ENCODE data around the gene KRTAP10-10.

DNA sequence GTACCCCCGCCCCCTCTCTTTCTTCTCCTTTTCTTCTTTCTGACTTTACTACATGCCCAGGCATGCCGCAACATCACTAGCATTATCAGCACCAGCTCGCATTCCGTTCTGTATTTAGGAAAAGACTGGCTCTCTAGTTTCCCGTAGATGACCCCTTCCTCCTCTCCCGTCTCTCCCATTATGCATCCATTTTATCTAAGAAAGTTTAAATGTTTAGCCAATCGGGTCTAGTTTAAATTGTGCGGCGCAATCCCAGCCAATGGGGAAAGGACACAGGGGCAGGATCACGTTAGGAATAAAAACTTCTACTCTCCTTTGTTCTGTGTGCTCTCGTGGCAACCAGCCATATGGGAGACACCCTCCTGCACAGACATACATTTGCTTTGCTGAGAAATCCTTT, 39.1 kb upstream of the KRTAP10-10 start:
- TF ChIP-seq, protein P1, sequence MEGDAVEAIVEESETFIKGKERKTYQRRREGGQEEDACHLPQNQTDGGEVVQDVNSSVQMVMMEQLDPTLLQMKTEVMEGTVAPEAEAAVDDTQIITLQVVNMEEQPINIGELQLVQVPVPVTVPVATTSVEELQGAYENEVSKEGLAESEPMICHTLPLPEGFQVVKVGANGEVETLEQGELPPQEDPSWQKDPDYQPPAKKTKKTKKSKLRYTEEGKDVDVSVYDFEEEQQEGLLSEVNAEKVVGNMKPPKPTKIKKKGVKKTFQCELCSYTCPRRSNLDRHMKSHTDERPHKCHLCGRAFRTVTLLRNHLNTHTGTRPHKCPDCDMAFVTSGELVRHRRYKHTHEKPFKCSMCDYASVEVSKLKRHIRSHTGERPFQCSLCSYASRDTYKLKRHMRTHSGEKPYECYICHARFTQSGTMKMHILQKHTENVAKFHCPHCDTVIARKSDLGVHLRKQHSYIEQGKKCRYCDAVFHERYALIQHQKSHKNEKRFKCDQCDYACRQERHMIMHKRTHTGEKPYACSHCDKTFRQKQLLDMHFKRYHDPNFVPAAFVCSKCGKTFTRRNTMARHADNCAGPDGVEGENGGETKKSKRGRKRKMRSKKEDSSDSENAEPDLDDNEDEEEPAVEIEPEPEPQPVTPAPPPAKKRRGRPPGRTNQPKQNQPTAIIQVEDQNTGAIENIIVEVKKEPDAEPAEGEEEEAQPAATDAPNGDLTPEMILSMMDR (IDR thresholded peaks at IDR 0.05) = no peak
- no peak for TF ChIP-seq EZH2 (IDR thresholded peaks at IDR 0.05; ENCODE audit: borderline replicate concordance, insufficient read depth, low read depth, low read length, poor library complexity, severe bottlenecking)

All from B cell (primary cell).